ENCODE data around the gene UNK. TPM values are rescaled to one million over a fixed set of nuclear protein-coding genes. Genes with fewer than 3 reads are reported as not detected.

The UNK gene
- total RNA-seq, 2 experiments from 2014 or later = 41.5 to 67.6 TPM

- DNase-seq (ENCODE audit: low spot score) = no peak
- intact Hi-C loops (cut with micrococcal nuclease; ENCODE audit: unreplicated experiment) = no loop called here
- no peak overlapping the region for H3K27ac ChIP-seq (ENCODE audit: low read depth, low read length, poor library complexity, severe bottlenecking)
Measured at GRCh38 chr17:75767881-75768280, 16.7 kb upstream of the UNK start.

DNA sequence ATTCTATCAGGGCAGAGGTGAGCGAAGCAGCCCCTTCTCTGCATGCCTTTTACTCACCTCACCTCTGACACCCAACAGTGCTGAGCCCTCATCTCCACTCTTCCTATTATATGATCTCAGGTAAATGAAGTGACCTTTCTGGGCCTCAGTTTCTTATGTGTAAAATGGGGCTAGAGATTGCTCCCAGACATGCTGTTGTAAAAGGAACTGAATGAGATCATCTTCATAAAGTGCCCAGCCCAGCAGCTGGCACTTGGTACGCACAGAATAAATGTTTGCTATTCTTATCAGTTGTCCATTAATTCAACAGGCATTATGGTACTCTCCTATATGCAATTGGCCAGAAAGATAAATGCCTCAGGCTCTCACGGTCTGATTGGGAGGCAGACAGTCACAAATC lies 15.1 kb upstream of the UNK start:
- Histone ChIP-seq H3K9me2 (ENCODE audit: insufficient read depth, low read length) (no peaks in the 10 kb centered on the region), H3K79me2 (ENCODE audit: insufficient read depth, low read depth, low read length) (no peaks in the 10 kb centered on the region), H3K4me2 (ENCODE audit: low read length) (no peak overlapping the region), H4K20me1 (ENCODE audit: insufficient read depth, low read length) (no peaks in the 10 kb centered on the region), H3K4me3 (ENCODE audit: low read depth, low read length, poor library complexity, severe bottlenecking) (no peak overlapping the region), H2AFZ (ENCODE audit: low read length) (no peak overlapping the region), H3K27ac (ENCODE audit: low read depth, low read length, poor library complexity, severe bottlenecking) (no peak overlapping the region), H3K36me3 (ENCODE audit: insufficient read depth, low read length) (no peaks in the 10 kb centered on the region), H3K4me1 (ENCODE audit: insufficient read depth, low read length, poor library complexity, severe bottlenecking) (peaks cover 16% of the 10 kb centered on the region), H3K9me3 (ENCODE audit: low read length) (no peaks in the 10 kb centered on the region)
- ChIA-PET POLR2A (interaction anchor here (0.9 kb wide), 1 partner anchor 10 kb away, joined by 3 read pairs; a partner anchor contains a TSS), CTCF (ENCODE audit: unreplicated experiment) (no interaction called here)
- DNase-seq (ENCODE audit: low spot score) = no peak
- intact Hi-C loops (cut with micrococcal nuclease; ENCODE audit: unreplicated experiment) = no loop called here
- BruUV-seq (replicated peaks) = no TSS peak
- TF ChIP-seq EZH2phosphoT487 (IDR thresholded peaks at IDR 0.05; ENCODE audit: borderline replicate concordance, low read depth, low read length) = no peak
- TF ChIP-seq, protein P1, sequence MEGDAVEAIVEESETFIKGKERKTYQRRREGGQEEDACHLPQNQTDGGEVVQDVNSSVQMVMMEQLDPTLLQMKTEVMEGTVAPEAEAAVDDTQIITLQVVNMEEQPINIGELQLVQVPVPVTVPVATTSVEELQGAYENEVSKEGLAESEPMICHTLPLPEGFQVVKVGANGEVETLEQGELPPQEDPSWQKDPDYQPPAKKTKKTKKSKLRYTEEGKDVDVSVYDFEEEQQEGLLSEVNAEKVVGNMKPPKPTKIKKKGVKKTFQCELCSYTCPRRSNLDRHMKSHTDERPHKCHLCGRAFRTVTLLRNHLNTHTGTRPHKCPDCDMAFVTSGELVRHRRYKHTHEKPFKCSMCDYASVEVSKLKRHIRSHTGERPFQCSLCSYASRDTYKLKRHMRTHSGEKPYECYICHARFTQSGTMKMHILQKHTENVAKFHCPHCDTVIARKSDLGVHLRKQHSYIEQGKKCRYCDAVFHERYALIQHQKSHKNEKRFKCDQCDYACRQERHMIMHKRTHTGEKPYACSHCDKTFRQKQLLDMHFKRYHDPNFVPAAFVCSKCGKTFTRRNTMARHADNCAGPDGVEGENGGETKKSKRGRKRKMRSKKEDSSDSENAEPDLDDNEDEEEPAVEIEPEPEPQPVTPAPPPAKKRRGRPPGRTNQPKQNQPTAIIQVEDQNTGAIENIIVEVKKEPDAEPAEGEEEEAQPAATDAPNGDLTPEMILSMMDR (conservative IDR thresholded peaks at IDR 0.05; ENCODE audit: low read length) = no peak

More at GRCh38 chr17:75767881-75768280, 16.7 kb upstream of the UNK start:
- no peaks in the 10 kb centered on the region for H3K9me3 ChIP-seq (ENCODE audit: low read length)
- H2AFZ ChIP-seq (ENCODE audit: low read length) = no peak overlapping the region
- no peaks in the 10 kb centered on the region for H4K20me1 ChIP-seq (ENCODE audit: insufficient read depth, low read length)
- BruUV-seq (replicated peaks) = no TSS peak
- no peaks in the 10 kb centered on the region for H3K79me2 ChIP-seq (ENCODE audit: insufficient read depth, low read depth, low read length)
- ChIA-PET POLR2A (interaction anchor here (0.7 to 1.7 kb wide), 2 partner anchors 12 to 120 kb away, joined by 3 to 11 read pairs; a partner anchor contains a TSS), CTCF (ENCODE audit: unreplicated experiment) (no interaction called here)
- no peak overlapping the region for H3K4me3 ChIP-seq (ENCODE audit: low read depth, low read length, poor library complexity, severe bottlenecking)
- TF ChIP-seq, protein P1 (conservative IDR thresholded peaks at IDR 0.05; ENCODE audit: low read length) = no peak
- no peak for TF ChIP-seq EZH2phosphoT487 (IDR thresholded peaks at IDR 0.05; ENCODE audit: borderline replicate concordance, low read depth, low read length)
- H3K4me2 ChIP-seq (ENCODE audit: low read length) = no peak overlapping the region
- H3K36me3 ChIP-seq (ENCODE audit: insufficient read depth, low read length) = no peaks in the 10 kb centered on the region
- H3K9me2 ChIP-seq (ENCODE audit: insufficient read depth, low read length) = no peaks in the 10 kb centered on the region
- H3K4me1 ChIP-seq (ENCODE audit: insufficient read depth, low read length, poor library complexity, severe bottlenecking) = peaks cover 30% of the 10 kb centered on the region

Data from OCI-LY7 (cell line).